ENCODE measurements around the gene PEAR1.

The PEAR1 gene

GRCh38 chr1:156860113-156860627 is 33.3 kb upstream of the PEAR1 start:
- DNase-seq: peak; percentile 33

DNA sequence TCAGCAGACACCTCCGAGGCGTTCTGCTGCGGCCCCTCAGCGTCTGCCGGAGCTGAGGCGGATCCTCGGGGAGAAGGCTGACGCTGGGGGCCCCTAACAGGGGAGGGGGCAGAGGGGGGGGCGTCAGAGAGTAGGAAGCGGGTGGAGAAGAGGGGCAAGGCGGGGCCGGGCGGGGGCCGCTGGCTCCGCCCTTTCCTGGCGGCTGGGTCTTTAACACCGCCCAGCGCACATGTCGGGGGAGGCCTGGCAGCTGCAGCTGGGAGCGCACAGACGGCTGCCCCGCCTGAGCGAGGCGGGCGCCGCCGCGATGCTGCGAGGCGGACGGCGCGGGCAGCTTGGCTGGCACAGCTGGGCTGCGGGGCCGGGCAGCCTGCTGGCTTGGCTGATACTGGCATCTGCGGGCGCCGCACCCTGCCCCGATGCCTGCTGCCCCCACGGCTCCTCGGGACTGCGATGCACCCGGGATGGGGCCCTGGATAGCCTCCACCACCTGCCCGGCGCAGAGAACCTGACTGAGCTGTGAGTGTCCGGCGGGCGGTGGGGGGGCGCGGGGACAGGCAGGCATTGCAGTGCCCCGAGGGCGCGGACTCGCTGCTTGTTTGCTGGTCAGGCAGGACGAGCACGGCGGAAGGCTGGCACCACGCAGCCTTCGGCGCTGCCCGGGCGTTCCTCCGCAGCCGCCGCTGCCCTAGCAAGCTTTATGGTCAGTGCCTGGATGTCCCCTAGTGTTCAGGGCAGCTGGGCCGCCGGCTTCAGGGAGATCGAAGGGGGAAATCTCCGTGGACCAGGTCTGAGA is 32.7 kb upstream of the PEAR1 start, which contains the start of gene NTRK1:
Gene NTRK1, plus strand, starts transcription at position 238 of the 796 bp plus-strand sequence. Its CDS starts 70 bp downstream, at position 308.
- DNase-seq: peak; percentile 32

DNA sequence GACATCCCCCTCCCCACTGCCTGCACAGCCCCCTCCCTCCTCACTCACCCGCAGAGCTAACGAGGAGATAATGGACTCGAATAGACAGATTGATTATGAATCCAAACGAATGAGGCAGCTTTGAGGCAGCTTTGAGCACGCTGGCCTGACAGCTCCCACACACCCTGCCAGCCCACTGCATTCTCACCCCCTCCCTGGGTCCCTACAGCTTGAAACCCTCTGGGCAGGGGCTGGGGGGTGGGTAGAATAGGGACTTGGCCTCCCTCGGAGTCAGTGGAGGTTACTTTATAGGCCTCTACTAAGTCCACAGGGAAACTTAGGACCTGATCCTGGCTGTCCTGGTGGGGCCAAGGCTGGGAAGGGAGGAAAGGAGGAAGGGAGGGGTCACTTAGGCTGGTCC is 30.9 kb upstream of the PEAR1 start:
- DNase-seq: no peak

DNA sequence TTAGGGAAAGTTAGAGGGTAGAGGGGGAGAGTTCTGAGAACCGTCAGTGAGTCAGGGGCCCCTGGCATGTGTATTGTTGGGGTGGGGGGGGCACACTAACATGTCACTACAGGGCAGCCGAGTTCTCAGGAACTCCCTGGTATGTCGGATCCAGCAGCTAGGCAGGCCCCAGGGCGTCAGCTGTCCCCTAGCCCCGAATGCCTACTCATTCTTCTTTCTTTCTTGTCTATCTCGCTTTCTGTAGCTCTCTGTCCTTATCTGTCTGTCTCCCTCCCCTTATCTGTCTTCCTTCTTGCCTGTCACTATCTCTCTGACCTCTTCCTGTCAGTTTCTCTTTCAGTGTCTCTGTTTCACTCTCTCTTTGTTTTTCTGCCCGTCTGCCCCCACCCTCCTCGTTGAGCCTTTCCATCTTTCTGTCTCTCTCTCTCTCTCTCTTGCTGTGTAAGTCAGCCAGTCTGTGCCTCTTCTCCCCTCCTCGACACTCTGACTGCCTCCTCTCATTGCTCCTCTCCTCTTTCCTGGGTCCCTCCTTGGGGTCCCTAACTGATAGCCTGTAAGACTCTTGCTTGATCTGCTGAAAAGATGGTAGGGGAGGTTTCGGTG is 30.4 kb upstream of the PEAR1 start:
- peak; percentile 36 for DNase-seq

DNA sequence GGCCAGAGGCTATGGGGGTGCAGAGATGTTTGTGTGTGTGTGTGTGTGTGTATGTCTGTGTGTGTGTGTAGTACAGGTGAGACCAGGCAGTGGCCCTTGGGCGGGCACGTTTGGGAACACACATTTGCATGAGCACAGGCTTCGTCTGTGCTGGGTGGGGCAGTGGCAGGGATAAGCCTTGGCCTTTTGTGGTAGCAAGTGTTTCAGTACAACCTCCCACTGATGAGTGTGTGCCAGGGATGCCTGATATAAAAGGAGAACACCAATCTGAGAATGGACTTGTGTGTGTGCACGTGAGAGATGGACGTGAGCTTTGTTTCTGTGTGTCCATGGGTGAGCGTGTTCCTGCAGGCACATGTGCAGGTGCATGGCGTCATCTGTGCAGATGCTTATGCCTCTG is 29.9 kb upstream of the PEAR1 start:
- no peak for DNase-seq

DNA sequence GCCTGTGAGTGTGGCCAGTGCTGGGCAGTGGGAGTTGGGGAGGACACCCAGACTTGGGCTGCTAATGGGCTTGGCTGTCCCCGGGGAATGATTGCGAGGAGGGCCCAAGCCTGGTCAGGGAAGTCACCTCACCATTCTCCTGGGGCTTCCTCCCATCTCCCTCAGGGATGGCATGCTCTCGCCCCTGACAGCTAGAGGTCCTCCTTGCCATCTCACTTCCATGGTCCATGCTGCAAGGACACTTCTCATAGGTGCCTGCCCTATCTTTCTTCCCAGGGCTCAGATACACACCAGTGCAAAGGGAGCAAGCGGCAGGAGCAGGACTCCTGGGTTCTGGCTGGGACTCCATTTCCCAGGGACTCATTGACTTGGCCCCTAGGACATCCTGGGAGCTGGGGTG is 28.7 kb upstream of the PEAR1 start:
- no peak for DNase-seq

DNA sequence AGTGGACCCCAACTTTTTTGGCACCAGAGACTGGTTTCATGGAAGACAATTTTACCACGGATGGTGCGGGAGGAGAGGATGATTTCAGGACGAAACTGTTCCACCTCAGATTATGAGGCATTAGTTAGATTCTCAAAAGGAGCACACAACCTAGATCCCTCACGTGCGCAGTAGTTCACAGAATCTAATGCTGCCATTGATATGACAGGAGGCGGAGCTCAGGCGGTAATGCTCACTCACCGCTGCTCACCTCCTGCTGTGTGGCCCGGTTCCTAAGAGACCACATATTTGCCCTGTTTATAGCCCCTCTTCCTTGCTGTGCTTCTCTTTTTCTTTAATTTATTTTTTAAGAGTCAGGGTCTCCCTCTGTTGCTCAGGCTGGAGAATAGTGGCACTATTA is 28.3 kb upstream of the PEAR1 start:
- no peak for DNase-seq

DNA sequence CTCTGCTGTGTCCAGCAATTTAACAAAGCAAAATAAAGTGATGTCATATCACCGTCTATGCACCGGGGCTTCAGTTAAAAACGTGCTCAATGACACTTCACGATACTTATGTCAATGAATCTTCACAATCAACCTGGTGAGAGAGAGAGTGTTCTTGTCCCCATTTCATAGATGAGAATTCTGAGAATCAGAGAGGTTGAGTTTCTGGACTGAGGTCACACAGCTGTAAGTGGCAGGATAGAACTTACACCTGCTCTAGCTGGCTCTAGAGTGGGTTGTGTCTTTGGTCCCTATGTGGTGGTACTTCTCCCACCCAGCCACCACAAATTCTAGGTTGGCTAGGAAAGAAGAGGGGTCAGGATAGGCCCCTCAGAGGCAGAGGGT is 27.7 kb upstream of the PEAR1 start:
- no peak for DNase-seq

- no peak for DNase-seq
Observed at GRCh38 chr1:156866249-156866909, 27.1 kb upstream of the PEAR1 start.

DNA sequence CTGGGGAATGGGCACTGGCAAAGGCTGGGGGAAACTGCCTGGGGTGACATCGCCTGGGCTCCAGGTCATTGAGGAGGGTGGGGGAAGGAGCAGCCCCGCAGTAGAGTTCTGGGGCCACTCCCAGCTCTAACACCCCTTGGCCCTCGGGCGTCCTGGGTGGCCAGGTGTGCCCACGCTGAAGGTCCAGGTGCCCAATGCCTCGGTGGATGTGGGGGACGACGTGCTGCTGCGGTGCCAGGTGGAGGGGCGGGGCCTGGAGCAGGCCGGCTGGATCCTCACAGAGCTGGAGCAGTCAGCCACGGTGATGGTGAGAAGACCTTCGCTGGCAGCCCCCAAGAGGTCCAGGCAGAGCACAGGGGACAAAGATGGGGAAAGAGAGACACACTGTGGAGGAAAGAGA is 25.2 kb upstream of the PEAR1 start:
- no peak for DNase-seq

GRCh38 chr1:156869455-156869854 is 24.1 kb upstream of the PEAR1 start:
- DNase-seq: no peak

DNA sequence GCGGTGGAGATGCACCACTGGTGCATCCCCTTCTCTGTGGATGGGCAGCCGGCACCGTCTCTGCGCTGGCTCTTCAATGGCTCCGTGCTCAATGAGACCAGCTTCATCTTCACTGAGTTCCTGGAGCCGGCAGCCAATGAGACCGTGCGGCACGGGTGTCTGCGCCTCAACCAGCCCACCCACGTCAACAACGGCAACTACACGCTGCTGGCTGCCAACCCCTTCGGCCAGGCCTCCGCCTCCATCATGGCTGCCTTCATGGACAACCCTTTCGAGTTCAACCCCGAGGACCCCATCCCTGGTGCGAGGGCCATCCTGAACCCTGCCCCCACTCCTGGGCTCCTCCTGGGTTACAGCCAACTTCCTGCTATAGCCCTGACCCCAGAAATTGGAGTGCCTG is 19.9 kb upstream of the PEAR1 start:
- no peak for DNase-seq

GRCh38 chr1:156874142-156874541 is 19.4 kb upstream of the PEAR1 start:
- no peak for DNase-seq

DNA sequence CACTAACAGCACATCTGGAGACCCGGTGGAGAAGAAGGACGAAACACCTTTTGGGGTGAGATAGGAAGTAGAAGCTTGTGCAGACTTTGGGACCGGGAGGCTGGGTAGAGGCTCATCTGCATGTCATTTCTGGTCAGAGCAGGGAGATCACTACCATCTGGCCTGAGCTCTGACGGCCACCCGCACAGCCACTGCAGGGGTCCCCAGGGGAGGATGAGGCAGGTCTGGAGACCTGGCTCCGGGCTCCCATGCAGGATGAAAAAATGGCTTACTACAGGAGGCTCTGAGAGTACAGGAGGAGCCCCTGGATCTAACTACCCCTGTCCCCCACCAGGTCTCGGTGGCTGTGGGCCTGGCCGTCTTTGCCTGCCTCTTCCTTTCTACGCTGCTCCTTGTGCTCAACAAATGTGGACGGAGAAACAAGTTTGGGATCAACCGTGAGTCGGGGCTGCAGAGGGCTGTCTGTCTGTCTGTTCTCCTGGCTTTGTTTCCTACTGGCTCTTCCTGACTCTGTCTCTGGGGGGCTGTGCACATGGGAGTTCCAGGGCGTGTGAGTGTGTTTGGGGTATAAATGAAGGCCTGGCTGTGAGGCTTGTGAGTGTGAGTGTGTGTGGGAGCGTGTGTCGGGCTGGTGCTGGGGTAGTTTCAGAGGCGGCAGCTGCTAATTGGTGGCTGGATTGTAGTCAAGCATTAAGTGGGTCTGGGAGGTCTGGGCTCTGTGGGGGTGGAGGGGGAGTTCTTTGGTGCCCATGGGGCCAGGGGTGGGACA is 18.8 kb upstream of the PEAR1 start:
- no peak for DNase-seq

GRCh38 chr1:156875341-156875615 is 18.2 kb upstream of the PEAR1 start:
- DNase-seq: no peak

- DNase-seq: no peak
Observed at GRCh38 chr1:156876281-156876680, 17.2 kb upstream of the PEAR1 start.

GRCh38 chr1:156877433-156878170 is 15.9 kb upstream of the PEAR1 start:
- DNase-seq: no peak

DNA sequence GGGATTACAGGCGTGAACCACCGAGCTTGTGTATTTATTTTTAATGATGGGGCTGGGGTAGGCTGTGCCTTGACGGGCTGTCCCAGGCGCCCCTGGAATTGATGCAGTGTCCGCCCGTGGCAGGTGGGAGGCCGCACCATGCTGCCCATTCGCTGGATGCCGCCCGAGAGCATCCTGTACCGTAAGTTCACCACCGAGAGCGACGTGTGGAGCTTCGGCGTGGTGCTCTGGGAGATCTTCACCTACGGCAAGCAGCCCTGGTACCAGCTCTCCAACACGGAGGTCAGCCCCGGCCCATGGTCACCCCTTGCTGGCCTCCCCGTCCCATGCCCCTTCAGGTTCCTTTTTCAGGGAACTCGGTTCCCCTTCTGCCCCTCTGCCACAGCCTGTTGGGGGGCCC is 13.6 kb upstream of the PEAR1 start:
- DNase-seq: no peak

GRCh38 chr1:156880473-156880872 is 13.0 kb upstream of the PEAR1 start:
- no peak for DNase-seq

GRCh38 chr1:156881101-156881500 is 12.4 kb upstream of the PEAR1 start:
- DNase-seq: no peak

GRCh38 chr1:156881663-156882062 is 11.9 kb upstream of the PEAR1 start:
- DNase-seq: no peak

DNA sequence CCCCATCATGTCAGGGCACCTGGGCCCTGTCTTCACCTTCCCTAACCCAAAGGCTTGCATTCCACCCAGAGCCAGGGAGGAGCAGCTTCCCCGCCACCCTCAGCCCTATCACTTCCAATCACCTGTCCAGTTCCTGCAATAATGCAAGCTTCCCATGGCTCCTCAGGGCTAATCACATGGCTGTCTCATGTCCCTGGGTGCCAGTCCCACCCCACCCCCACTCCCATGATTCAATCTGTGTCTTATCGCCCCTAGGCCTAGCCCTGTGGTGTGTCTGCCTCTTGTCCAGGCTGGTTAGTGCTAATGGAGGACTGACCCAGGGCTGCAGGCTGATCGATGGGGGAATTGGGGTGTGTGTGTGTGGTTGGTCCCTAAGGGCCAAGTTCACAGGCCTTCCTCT is 11.0 kb upstream of the PEAR1 start:
- no peak for DNase-seq

- DNase-seq: no peak
Observed at GRCh38 chr1:156883919-156884318, 9.6 kb upstream of the PEAR1 start.
